Pons (tissue), 1 donor: Measurements from ENCODE around the gene SH2D6.

ENCODE experiments used
- DNase-seq: peaks from one replicate; pipeline ENCODE4 v3.0.0-alpha.2; 2016; ENCODE audit warnings: low spot score

SH2D6 gene

GRCh38 chr2:85439986-85440385 lies 21.5 kb downstream of the SH2D6 start:
- DNase-seq = no peak

- no peak for DNase-seq
Measured at GRCh38 chr2:85440729-85441128, 22.2 kb downstream of the SH2D6 start.

- DNase-seq = peak; percentile 38
Measured at GRCh38 chr2:85441864-85442263, 23.4 kb downstream of the SH2D6 start.

GRCh38 chr2:85444629-85445172 lies 26.2 kb downstream of the SH2D6 start:
- DNase-seq = no peak

GRCh38 chr2:85445316-85446295 lies 27.1 kb downstream of the SH2D6 start:
- no peak for DNase-seq

GRCh38 chr2:85446296-85447221 lies 28.0 kb downstream of the SH2D6 start:
- peak; percentile 33 for DNase-seq

GRCh38 chr2:85447222-85447585 lies 28.7 kb downstream of the SH2D6 start:
- peak; percentile 39 for DNase-seq

- no peak for DNase-seq
Measured at GRCh38 chr2:85448461-85449213, 30.1 kb downstream of the SH2D6 start.

GRCh38 chr2:85449214-85449588 lies 30.7 kb downstream of the SH2D6 start:
- no peak for DNase-seq

- no peak for DNase-seq
Measured at GRCh38 chr2:85452237-85452636, 33.7 kb downstream of the SH2D6 start.

GRCh38 chr2:85453571-85453970 lies 35.1 kb downstream of the SH2D6 start:
- DNase-seq = no peak

- no peak for DNase-seq
Measured at GRCh38 chr2:85455552-85456090, 37.1 kb downstream of the SH2D6 start.

GRCh38 chr2:85457043-85457442 lies 38.5 kb downstream of the SH2D6 start:
- no peak for DNase-seq

- no peak for DNase-seq
Measured at GRCh38 chr2:85457877-85458316, 39.4 kb downstream of the SH2D6 start.

- no peak for DNase-seq
Measured at GRCh38 chr2:85458601-85459563, 40.4 kb downstream of the SH2D6 start.

GRCh38 chr2:85459771-85460170 lies 41.3 kb downstream of the SH2D6 start:
- no peak for DNase-seq

- no peak for DNase-seq
Measured at GRCh38 chr2:85462322-85462721, 43.8 kb downstream of the SH2D6 start.

- DNase-seq = no peak
Measured at GRCh38 chr2:85468096-85468703, 49.7 kb downstream of the SH2D6 start.

GRCh38 chr2:85468704-85469349 lies 50.3 kb downstream of the SH2D6 start:
- DNase-seq = no peak
